GM18520 (cell line): ENCODE data around the gene PGC.
A peak's percentile ranks its signal among the peaks of the same experiment; 100 is the strongest.

ENCODE experiments used
- ATAC-seq: cut with Tn5 transposase; IDR thresholded peaks from one replicate; pipeline ENCODE4 v1.9.1; 2021; ENCODE audit not compliant: unreplicated experiment

Gene PGC

GRCh38 chr6:41748542-41748941 is 1.3 kb upstream of the PGC start:
- ATAC-seq, result no peak

- no peak for ATAC-seq
Measured at GRCh38 chr6:41748102-41748477, 893 bp upstream of the PGC start.

- no peak for ATAC-seq
Measured at GRCh38 chr6:41746107-41746506, 1.1 kb downstream of the PGC start.

- no peak for ATAC-seq
Measured at GRCh38 chr6:41744236-41744787, 2.9 kb downstream of the PGC start.

GRCh38 chr6:41743406-41744235 is 3.6 kb downstream of the PGC start:
- ATAC-seq, result no peak

GRCh38 chr6:41741625-41742490 is 5.3 kb downstream of the PGC start:
- no peak for ATAC-seq

- ATAC-seq, result no peak
Measured at GRCh38 chr6:41740366-41741162, 6.6 kb downstream of the PGC start.

- no peak for ATAC-seq
Measured at GRCh38 chr6:41739041-41739440, 8.2 kb downstream of the PGC start.

- no peak for ATAC-seq
Measured at GRCh38 chr6:41737591-41738130, 9.5 kb downstream of the PGC start.

- ATAC-seq, result no peak
Measured at GRCh38 chr6:41736800-41737555, 10.2 kb downstream of the PGC start.

- ATAC-seq, result no peak
Measured at GRCh38 chr6:41736186-41736733, 10.9 kb downstream of the PGC start.

- peak; percentile 46 for ATAC-seq
Measured at GRCh38 chr6:41735427-41736185, 11.6 kb downstream of the PGC start, which contains the start of gene TFEB. Gene TFEB (minus strand): TSS chr6:41735608. CDS start chr6:41691213, 44,395 bp downstream.

GRCh38 chr6:41734666-41735426 is 12.4 kb downstream of the PGC start:
- peak; percentile 5 for ATAC-seq

GRCh38 chr6:41733707-41734665 is 13.2 kb downstream of the PGC start:
- ATAC-seq, result peak; percentile 29

- ATAC-seq, result no peak
Measured at GRCh38 chr6:41733360-41733706, 13.9 kb downstream of the PGC start.

GRCh38 chr6:41732591-41733359 is 14.4 kb downstream of the PGC start:
- ATAC-seq, result peak; percentile 20
